ENCODE results near the gene HES7. TPM values are rescaled to one million over a fixed set of nuclear protein-coding genes. Genes with fewer than 3 reads are reported as not detected.
A peak's percentile ranks its signal among the peaks of the same experiment; 100 is the strongest.

The HES7 gene
- total RNA-seq, 1 experiment from 2014 or later, result 0.28 TPM

- BruUV-seq (replicated peaks), result no TSS peak
- CTCF ChIA-PET, result interaction anchor here (0.7 to 1.5 kb wide), 2 partner anchors 32 to 96 kb away, joined by 3 to 5 read pairs; partner anchors contain the start of gene HES7
Measured at GRCh38 chr17:8155996-8156245, 32.0 kb upstream of the HES7 start.

GRCh38 chr17:8155231-8155995 lies 31.5 kb upstream of the HES7 start:
- Mint-ChIP-seq H3K27ac (ENCODE audit: unreplicated experiment) (no peak overlapping the region), H3K9me3 (ENCODE audit: low read depth, unreplicated experiment) (no peaks in the 10 kb centered on the region), H3K4me1 (ENCODE audit: low read depth, unreplicated experiment) (no peaks in the 10 kb centered on the region), H3K27me3 (ENCODE audit: unreplicated experiment) (no peaks in the 10 kb centered on the region), H3K36me3 (ENCODE audit: insufficient read depth, unreplicated experiment) (peaks cover 10% of the 10 kb centered on the region), H3K4me3 (ENCODE audit: low read depth, unreplicated experiment) (no peak overlapping the region)
- TSS peak; percentile 24 for BruUV-seq (replicated peaks)
- CTCF ChIA-PET, result interaction anchor here (0.7 to 1.5 kb wide), 2 partner anchors 31 to 95 kb away, joined by 3 to 5 read pairs; partner anchors contain the start of gene HES7
- intact Hi-C loops (cut with micrococcal nuclease; ENCODE audit: unreplicated experiment), result loop anchor here (5.0 kb wide), 1 partner anchor 33 kb away; the partner anchor contains the start of gene HES7
- no peak for DNase-seq
- no peak for TF ChIP-seq CTCF (IDR thresholded peaks at IDR 0.05; ENCODE audit: unreplicated experiment)

More at GRCh38 chr17:8155996-8156245, 32.0 kb upstream of the HES7 start:
- peaks cover 15% of the 10 kb centered on the region for H3K36me3 Mint-ChIP-seq (ENCODE audit: insufficient read depth, unreplicated experiment)
- H3K4me1 Mint-ChIP-seq (ENCODE audit: low read depth, unreplicated experiment), result no peaks in the 10 kb centered on the region
- no peak overlapping the region for H3K4me3 Mint-ChIP-seq (ENCODE audit: low read depth, unreplicated experiment)
- intact Hi-C loops (cut with micrococcal nuclease; ENCODE audit: unreplicated experiment), result loop anchor here (5.0 kb wide), 1 partner anchor 34 kb away; the partner anchor contains the start of gene HES7
- no peaks in the 10 kb centered on the region for H3K9me3 Mint-ChIP-seq (ENCODE audit: low read depth, unreplicated experiment)
- H3K27ac Mint-ChIP-seq (ENCODE audit: unreplicated experiment), result no peak overlapping the region
- no peak for TF ChIP-seq CTCF (IDR thresholded peaks at IDR 0.05; ENCODE audit: unreplicated experiment)
- DNase-seq, result no peak
- H3K27me3 Mint-ChIP-seq (ENCODE audit: unreplicated experiment), result no peaks in the 10 kb centered on the region

- no TSS peak for BruUV-seq (replicated peaks)
- peaks cover 9% of the 10 kb centered on the region for H3K36me3 Mint-ChIP-seq (ENCODE audit: insufficient read depth, unreplicated experiment)
- intact Hi-C loops (cut with micrococcal nuclease; ENCODE audit: unreplicated experiment), result loop anchor here (5.0 kb wide), 1 partner anchor 32 kb away; the partner anchor contains the start of gene HES7
- TF ChIP-seq CTCF (IDR thresholded peaks at IDR 0.05; ENCODE audit: unreplicated experiment), result no peak
- CTCF ChIA-PET, result no interaction called here
- no peak for DNase-seq
- H3K4me1 Mint-ChIP-seq (ENCODE audit: low read depth, unreplicated experiment), result no peaks in the 10 kb centered on the region
- no peak overlapping the region for H3K4me3 Mint-ChIP-seq (ENCODE audit: low read depth, unreplicated experiment)
- H3K27me3 Mint-ChIP-seq (ENCODE audit: unreplicated experiment), result no peaks in the 10 kb centered on the region
- no peaks in the 10 kb centered on the region for H3K9me3 Mint-ChIP-seq (ENCODE audit: low read depth, unreplicated experiment)
- H3K27ac Mint-ChIP-seq (ENCODE audit: unreplicated experiment), result no peak overlapping the region
Measured at GRCh38 chr17:8154608-8155155, 30.8 kb upstream of the HES7 start.

- no peaks in the 10 kb centered on the region for H3K4me1 Mint-ChIP-seq (ENCODE audit: low read depth, unreplicated experiment)
- H3K27ac Mint-ChIP-seq (ENCODE audit: unreplicated experiment), result no peak overlapping the region
- peak; percentile 95 for DNase-seq
- H3K36me3 Mint-ChIP-seq (ENCODE audit: insufficient read depth, unreplicated experiment), result peaks cover 9% of the 10 kb centered on the region
- intact Hi-C loops (cut with micrococcal nuclease; ENCODE audit: unreplicated experiment), result no loop called here
- BruUV-seq (replicated peaks), result no TSS peak
- no peaks in the 10 kb centered on the region for H3K9me3 Mint-ChIP-seq (ENCODE audit: low read depth, unreplicated experiment)
- no peak for TF ChIP-seq CTCF (IDR thresholded peaks at IDR 0.05; ENCODE audit: unreplicated experiment)
- no peak overlapping the region for H3K4me3 Mint-ChIP-seq (ENCODE audit: low read depth, unreplicated experiment)
- no peaks in the 10 kb centered on the region for H3K27me3 Mint-ChIP-seq (ENCODE audit: unreplicated experiment)
- CTCF ChIA-PET, result interaction anchor here (0.8 to 1.1 kb wide), 2 partner anchors 27 to 67 kb away, joined by 3 to 7 read pairs; no protein-coding TSS in a partner anchor
Measured at GRCh38 chr17:8153957-8154607, 30.2 kb upstream of the HES7 start.

Data from Calu3 (cell line).